SK-N-SH (cell line): Measurements from ENCODE around the gene USHBP1. TPM values are rescaled to one million over a fixed set of nuclear protein-coding genes. Genes with fewer than 3 reads are reported as not detected.

Experiments used
- CTCF ChIA-PET: fragments of 300-600, 350-600 bp; formaldehyde crosslinking; extraction: SDS; loops from one replicate; lab custom pipeline; 2021; lab: Yijun Ruan, JAX
- POLR2A ChIA-PET: fragments of 350-600 bp; sonication (Branson Sonifier 250); formaldehyde crosslinking; extraction: SDS; loops from one replicate; lab custom pipeline; 2020; ENCODE audit warnings: antibody characterized with exemption, inconsistent platforms; lab: Yijun Ruan, JAX
- DNase-seq: peaks from one replicate; pipeline ENCODE4 v3.0.0; 2012
- H2AFZ ChIP-seq: fragments of 200-600 bp; sonication (generic); 2 replicates; pipeline ENCODE4 v1.8.1; 2016; ENCODE audit warnings: antibody characterized with exemption, mild to moderate bottlenecking, low read depth
- H3F3A ChIP-seq: fragments of 200-600 bp; sonication (generic); replicated peaks from 2 replicates; pipeline ENCODE3; 2016; ENCODE audit warnings: antibody characterized with exemption, mild to moderate bottlenecking; ENCODE audit not compliant: insufficient read depth
- H3K27ac ChIP-seq, 2 experiments: fragments of 200-500 bp in 1 of 2; fragments of 200-600 bp in 1 of 2; sonication (Bioruptor generic) in 1 of 2; sonication (generic), shearing (Covaris generic) in 1 of 2; 2 replicates each; pipeline versions ENCODE4 v1.5.1 to v1.6.1; 2014 to 2016; ENCODE audit warnings: low read depth in 2 of 2, inconsistent platforms in 1 of 2, low read length in 1 of 2, mild to moderate bottlenecking in 1 of 2, mixed read lengths in 1 of 2
- H3K27me3 ChIP-seq: fragments of 200-600 bp; sonication (generic), shearing (Covaris generic); 2 replicates; pipeline ENCODE4 v1.6.1; 2016; ENCODE audit warnings: mixed run types; ENCODE audit not compliant: insufficient read depth
- H3K36me3 ChIP-seq, 2 experiments: fragments of 200-500 bp in 1 of 2; fragments of 200-600 bp in 1 of 2; sonication (Bioruptor generic) in 1 of 2; sonication (generic) in 1 of 2; replicated peaks in 1 of 2; 2 replicates each; pipeline versions ENCODE3 to v1.5.1; 2014 to 2016; ENCODE audit warnings: low read length in 1 of 2, mild to moderate bottlenecking in 1 of 2; ENCODE audit not compliant: insufficient read depth in 2 of 2, control insufficient read depth in 1 of 2
- H3K4me1 ChIP-seq, 2 experiments: fragments of 200-500 bp in 1 of 2; fragments of 200-600 bp in 1 of 2; sonication (Bioruptor generic) in 1 of 2; sonication (generic), shearing (Covaris generic) in 1 of 2; 2 replicates each; pipeline versions ENCODE4 v1.5.1 to v1.6.1; 2014 to 2016; ENCODE audit warnings: low read depth in 1 of 2, low read length in 1 of 2, mixed run types in 1 of 2; ENCODE audit not compliant: insufficient read depth in 2 of 2, control insufficient read depth in 1 of 2
- H3K4me2 ChIP-seq: fragments of 200-600 bp; sonication (generic), shearing (Covaris generic); 2 replicates; pipeline ENCODE4 v1.6.1; 2017; ENCODE audit warnings: mixed run types
- H3K4me3 ChIP-seq, 2 experiments: fragments of 200-500 bp in 1 of 2; fragments of 200-600 bp in 1 of 2; sonication (Bioruptor generic) in 1 of 2; sonication (generic), shearing (Covaris generic) in 1 of 2; 2 replicates each; pipeline versions ENCODE4 v1.5.1 to v1.8.1; 2014 to 2016; ENCODE audit warnings: low read depth in 2 of 2, inconsistent platforms in 1 of 2, low read length in 1 of 2, mild to moderate bottlenecking in 1 of 2, mixed read lengths in 1 of 2, moderate library complexity in 1 of 2
- H3K79me2 ChIP-seq: fragments of 200-600 bp; sonication (generic); 2 replicates; pipeline ENCODE4 v1.8.1; 2017; ENCODE audit warnings: mild to moderate bottlenecking; ENCODE audit not compliant: insufficient read depth
- H3K9ac ChIP-seq: fragments of 200-600 bp; sonication (generic); 2 replicates; pipeline ENCODE4 v1.6.1; 2017; ENCODE audit warnings: mixed run types
- H3K9me2 ChIP-seq: fragments of 200-600 bp; sonication (generic); 2 replicates; pipeline ENCODE4 v1.6.1; 2017; ENCODE audit warnings: mixed run types
- H3K9me3 ChIP-seq: fragments of 200-600 bp; sonication (generic); 2 replicates; pipeline ENCODE4 v1.6.1; 2017; ENCODE audit warnings: mixed run types, mild to moderate bottlenecking, moderate library complexity
- H4K20me1 ChIP-seq: fragments of 200-600 bp; sonication (generic); 2 replicates; pipeline ENCODE4 v1.6.1; 2017; ENCODE audit warnings: mild to moderate bottlenecking, mixed run types; ENCODE audit not compliant: insufficient read depth
- CHD2 ChIP-seq: fragments of 150-350 bp; IDR thresholded peaks from 2 replicates; pipeline ENCODE4 v1.6.1; 2018; ENCODE audit warnings: low read length; ENCODE audit not compliant: partially characterized antibody
- ELF1 ChIP-seq: IDR thresholded peaks from 2 replicates; pipeline ENCODE4 v1.4.0; 2012
- GABPA ChIP-seq: IDR thresholded peaks from 2 replicates; pipeline ENCODE4 v1.4.0; 2012; ENCODE audit warnings: low read depth, mild to moderate bottlenecking
- GATA2 ChIP-seq: sonication (generic); formaldehyde crosslinking; IDR thresholded peaks from 2 replicates; pipeline ENCODE4 v1.5.0; 2020; ENCODE audit warnings: mild to moderate bottlenecking, missing genetic modification reagents
- JUND ChIP-seq: IDR thresholded peaks from 2 replicates; pipeline ENCODE4 v1.4.0; 2012
- MAX ChIP-seq: IDR thresholded peaks from 2 replicates; pipeline ENCODE4 v1.4.0; 2012; ENCODE audit warnings: low read depth
- MEF2A ChIP-seq: IDR thresholded peaks from 2 replicates; pipeline ENCODE4 v1.4.0; 2012; ENCODE audit warnings: low read depth, borderline replicate concordance
- MXI1 ChIP-seq: IDR thresholded peaks from 2 replicates; pipeline ENCODE4 v1.6.1; 2012; ENCODE audit warnings: mild to moderate bottlenecking, low read depth, low read length, improper control_type of control experiment
- NRF1 ChIP-seq: IDR thresholded peaks from 2 replicates; pipeline ENCODE4 v1.6.1; 2012; ENCODE audit warnings: low read depth, mild to moderate bottlenecking, low read length
- POLR2AphosphoS5 ChIP-seq: IDR thresholded peaks from 2 replicates; pipeline ENCODE4 v1.6.1; 2012; ENCODE audit warnings: low read depth, low read length
- RXRA ChIP-seq: IDR thresholded peaks from 2 replicates; pipeline ENCODE4 v1.4.0; 2012; ENCODE audit warnings: low read depth, mild to moderate bottlenecking, borderline replicate concordance
- SIN3A ChIP-seq: IDR thresholded peaks from 2 replicates; pipeline ENCODE4 v1.6.1; 2012; ENCODE audit warnings: low read depth, mild to moderate bottlenecking, low read length, moderate library complexity, borderline replicate concordance
- SMC3 ChIP-seq: IDR thresholded peaks from 2 replicates; pipeline ENCODE4 v1.6.1; 2012; ENCODE audit warnings: low read depth, low read length, improper control_type of control experiment
- TAF1 ChIP-seq: IDR thresholded peaks from 2 replicates; pipeline ENCODE4 v1.6.1; 2012; ENCODE audit warnings: low read depth, mild to moderate bottlenecking, low read length, moderate library complexity, borderline replicate concordance
- TCF12 ChIP-seq: IDR thresholded peaks from 2 replicates; pipeline ENCODE4 v1.4.0; 2012
- ZBTB33 ChIP-seq: IDR thresholded peaks from 2 replicates; pipeline ENCODE4 v1.4.0; 2012; ENCODE audit warnings: low read depth, borderline replicate concordance
- WGBS: methylation state at CpG from one replicate; pipeline ENCODE4 v1.1.6; 2017; ENCODE audit warnings: low lambda C conversion rate; 5-methylcytosine and 5-hydroxymethylcytosine counted together
- polyA plus RNA-seq, 3 experiments: library from polyadenylated mRNA; depleted of rRNA; stranded (reverse); fragments of >200 nt; gene quantifications; 2 replicates each; pipeline ENCODE4 v1.2.3, GENCODE V29; 2012
- TF ChIP-seq, protein P1 (sequence below): IDR thresholded peaks from 2 replicates; pipeline ENCODE4 v1.4.0; 2012; ENCODE audit warnings: low read depth, borderline replicate concordance
- TF ChIP-seq, protein P2 (sequence below): fragments of 150-350 bp; IDR thresholded peaks from 2 replicates; pipeline ENCODE4 v1.6.1; 2016; ENCODE audit warnings: mild to moderate bottlenecking, low read depth, low read length

USHBP1 gene
- polyA plus RNA-seq, 1 of the 3 experiments (the other 2 are of a cell fraction) = 0.03 TPM

GRCh38 chr19:17282488-17283125 is 18.1 kb upstream of the USHBP1 start (continued):
- TF ChIP-seq ZBTB33 = no peak
- TF ChIP-seq, protein P1, sequence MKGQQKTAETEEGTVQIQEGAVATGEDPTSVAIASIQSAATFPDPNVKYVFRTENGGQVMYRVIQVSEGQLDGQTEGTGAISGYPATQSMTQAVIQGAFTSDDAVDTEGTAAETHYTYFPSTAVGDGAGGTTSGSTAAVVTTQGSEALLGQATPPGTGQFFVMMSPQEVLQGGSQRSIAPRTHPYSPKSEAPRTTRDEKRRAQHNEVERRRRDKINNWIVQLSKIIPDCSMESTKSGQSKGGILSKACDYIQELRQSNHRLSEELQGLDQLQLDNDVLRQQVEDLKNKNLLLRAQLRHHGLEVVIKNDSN = no peak
- no peak for TF ChIP-seq TCF12
- no peak for TF ChIP-seq TAF1
- TF ChIP-seq CHD2 = peak; percentile 23
- TF ChIP-seq MXI1 = peak; percentile 73
- no peak for TF ChIP-seq GABPA
- TF ChIP-seq SMC3 = peak; percentile 88
- TF ChIP-seq MEF2A = no peak
- no peak for TF ChIP-seq POLR2AphosphoS5
- TF ChIP-seq, all 33 proteins: peak for 10

DNA sequence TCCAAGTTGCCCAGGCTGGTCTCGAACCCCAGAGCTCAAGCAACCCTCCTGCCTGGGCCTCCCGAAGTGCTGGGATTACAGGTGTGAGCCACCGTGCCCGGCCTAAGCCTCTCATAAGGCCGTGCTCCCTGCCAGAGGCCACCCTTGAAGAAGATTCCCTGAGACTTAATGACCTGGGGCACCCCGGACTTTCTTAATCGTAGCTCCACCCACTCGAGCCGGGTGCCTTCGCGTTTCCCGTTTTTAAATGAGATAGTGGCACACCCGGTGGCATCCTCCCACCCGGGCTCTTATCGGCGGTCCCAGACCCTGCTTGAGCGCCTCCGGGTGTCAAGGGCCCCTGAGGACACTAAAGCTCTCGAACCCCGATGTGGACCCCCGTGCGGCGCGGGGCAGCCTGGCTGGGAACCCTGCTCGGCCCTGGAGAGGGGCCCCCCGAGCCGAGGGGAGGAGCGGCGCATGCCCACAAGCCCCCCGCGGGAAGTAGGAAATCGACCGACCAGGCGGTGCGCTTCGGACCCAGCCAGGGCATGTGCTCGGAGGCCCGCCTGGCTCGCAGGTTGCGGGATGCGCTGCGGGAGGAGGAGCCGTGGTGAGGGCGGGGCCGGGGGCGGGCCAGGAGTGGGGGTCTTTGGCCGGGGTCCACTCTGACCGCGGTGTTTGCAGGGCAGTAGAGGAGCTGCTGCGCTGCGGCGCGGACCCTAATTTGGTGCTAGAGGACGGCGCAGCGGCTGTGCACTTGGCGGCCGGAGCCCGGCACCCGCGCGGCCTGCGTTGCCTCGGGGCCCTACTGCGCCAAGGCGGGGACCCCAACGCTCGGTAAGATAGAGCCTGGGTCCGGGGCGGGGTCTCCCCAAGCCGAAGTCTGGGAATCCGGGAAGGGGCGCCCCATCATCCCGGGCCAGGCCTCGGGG is 17.1 kb upstream of the USHBP1 start, which contains the start of gene ANKLE1:
TSS of gene ANKLE1 (plus strand) at position 511 of the 914 bp plus-strand sequence. CDS start at position 531, 20 bp downstream.
- H3K4me2 ChIP-seq = peak within 1 kb of the TSS; percentile 93
- peaks cover 19% of the 10 kb centered on the region for H3F3A ChIP-seq
- ChIA-PET POLR2A (interaction anchor here (0.6 to 3.5 kb wide), 6 partner anchors 11 to 67 kb away, joined by 3 to 16 read pairs (median 4); partner anchors contain the start of genes BABAM1 and USE1), CTCF (interaction anchor here (0.6 to 4.6 kb wide), 25 partner anchors 10 to 509 kb away, joined by 3 to 35 read pairs (median 5); partner anchors contain the start of genes MRPL34 and USE1)
- H3K79me2 ChIP-seq = no peaks in the 10 kb centered on the region
- peak within 1 kb of the TSS; percentile 36 to 62 for H3K4me3 ChIP-seq
- peak within 1 kb of the TSS; percentile 86 for H2AFZ ChIP-seq
- H3K9ac ChIP-seq = no peak within 1 kb of the TSS
- WGBS = 28% methylated on average over 32 of the region's 75 CpGs
- H3K4me1 ChIP-seq = peaks cover 0 to 2% of the 10 kb centered on the region in 2 experiments; a peak in 1 of 4 replicates
- peaks cover 0 to 3% of the 10 kb centered on the region in 2 experiments for H3K36me3 ChIP-seq
- no peaks in the 10 kb centered on the region for H3K27me3 ChIP-seq
- H3K9me3 ChIP-seq = no peaks in the 10 kb centered on the region
- DNase-seq = peak; percentile 95
- peak within 1 kb of the TSS in 1 of 2 experiments; percentile 17; a peak in 1 of 4 replicates for H3K27ac ChIP-seq
- no peaks in the 10 kb centered on the region for H4K20me1 ChIP-seq
- no peaks in the 10 kb centered on the region for H3K9me2 ChIP-seq
- TF ChIP-seq POLR2AphosphoS5 (no peak), RXRA (no peak), TAF1 (no peak), MXI1 (peak; percentile 96), JUND (no peak), ZBTB33 (no peak), MAX (peak; percentile 97), GATA2 (CRISPR knock-in tag) (no peak), NRF1 (peak; percentile 61), CHD2 (no peak), ELF1 (no peak), SIN3A (0 out of 2 replicates have a peak, but pooled peaks have one; percentile 29)
- TF ChIP-seq, protein P1 = no peak
- TF ChIP-seq, protein P2, sequence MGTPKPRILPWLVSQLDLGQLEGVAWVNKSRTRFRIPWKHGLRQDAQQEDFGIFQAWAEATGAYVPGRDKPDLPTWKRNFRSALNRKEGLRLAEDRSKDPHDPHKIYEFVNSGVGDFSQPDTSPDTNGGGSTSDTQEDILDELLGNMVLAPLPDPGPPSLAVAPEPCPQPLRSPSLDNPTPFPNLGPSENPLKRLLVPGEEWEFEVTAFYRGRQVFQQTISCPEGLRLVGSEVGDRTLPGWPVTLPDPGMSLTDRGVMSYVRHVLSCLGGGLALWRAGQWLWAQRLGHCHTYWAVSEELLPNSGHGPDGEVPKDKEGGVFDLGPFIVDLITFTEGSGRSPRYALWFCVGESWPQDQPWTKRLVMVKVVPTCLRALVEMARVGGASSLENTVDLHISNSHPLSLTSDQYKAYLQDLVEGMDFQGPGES = no peak
